ENCODE measurements around the gene RGS14. TPM values are rescaled to one million over a fixed set of nuclear protein-coding genes. Genes with fewer than 3 reads are reported as not detected.

RGS14 gene
- total RNA-seq, 2 experiments from 2014 or later = 33.0 to 46.3 TPM

- H3K36me3 ChIP-seq (ENCODE audit: insufficient read depth, low read length) = no peaks in the 10 kb centered on the region; the same call in 1 of the 2 replicates
- H3K4me1 ChIP-seq (ENCODE audit: insufficient read depth, low read length, poor library complexity, severe bottlenecking) = peaks cover 49% of the 10 kb centered on the region
- H3K9me3 ChIP-seq (ENCODE audit: low read length) = peaks cover 8% of the 10 kb centered on the region
- no TSS peak for BruUV-seq (replicated peaks)
- H3K4me2 ChIP-seq (ENCODE audit: low read length) = no peak overlapping the region
- ChIA-PET POLR2A (interaction anchor here (0.7 to 1.5 kb wide), 2 partner anchors 10 to 90 kb away, joined by 3 to 6 read pairs; no protein-coding TSS in a partner anchor), CTCF (ENCODE audit: unreplicated experiment) (interaction anchor here (0.6 kb wide), 1 partner anchor 131 kb away, joined by 3 read pairs; no protein-coding TSS in a partner anchor)
- H3K9me2 ChIP-seq (ENCODE audit: insufficient read depth, low read length) = no peaks in the 10 kb centered on the region
- DNase-seq (ENCODE audit: low spot score) = no peak
- H4K20me1 ChIP-seq (ENCODE audit: insufficient read depth, low read length) = peaks cover 5% of the 10 kb centered on the region; the same call in 1 of the 2 replicates
- H2AFZ ChIP-seq (ENCODE audit: low read length) = no peak overlapping the region
- no peak for TF ChIP-seq CTCF (conservative IDR thresholded peaks at IDR 0.05; ENCODE audit: low read length)
- TF ChIP-seq EZH2phosphoT487 (IDR thresholded peaks at IDR 0.05; ENCODE audit: borderline replicate concordance, low read depth, low read length) = no peak
- intact Hi-C loops (cut with micrococcal nuclease; ENCODE audit: unreplicated experiment) = no loop called here
- no peak overlapping the region for H3K27ac ChIP-seq (ENCODE audit: low read depth, low read length, poor library complexity, severe bottlenecking)
- H3K79me2 ChIP-seq (ENCODE audit: insufficient read depth, low read depth, low read length) = peaks cover 18% of the 10 kb centered on the region
- no peak overlapping the region for H3K4me3 ChIP-seq (ENCODE audit: low read depth, low read length, poor library complexity, severe bottlenecking)
These were observed 2.4 kb upstream of the RGS14 start for GRCh38 chr5:177355162-177355867.

- no peak overlapping the region for H3K27ac ChIP-seq (ENCODE audit: low read depth, low read length, poor library complexity, severe bottlenecking)
- peaks cover 13% of the 10 kb centered on the region for H3K79me2 ChIP-seq (ENCODE audit: insufficient read depth, low read depth, low read length)
- H3K4me3 ChIP-seq (ENCODE audit: low read depth, low read length, poor library complexity, severe bottlenecking) = no peak overlapping the region
- ChIA-PET CTCF (ENCODE audit: unreplicated experiment) (interaction anchor here (0.6 to 1.0 kb wide), 3 partner anchors 20 to 131 kb away, joined by 3 read pairs; no protein-coding TSS in a partner anchor), POLR2A (interaction anchor here (0.7 to 1.5 kb wide), 6 partner anchors 9 to 90 kb away, joined by 3 to 7 read pairs (median 6); no protein-coding TSS in a partner anchor)
- peaks cover 8% of the 10 kb centered on the region for H3K9me3 ChIP-seq (ENCODE audit: low read length)
- intact Hi-C loops (cut with micrococcal nuclease; ENCODE audit: unreplicated experiment) = no loop called here
- H3K36me3 ChIP-seq (ENCODE audit: insufficient read depth, low read length) = no peaks in the 10 kb centered on the region; the same call in 1 of the 2 replicates
- DNase-seq (ENCODE audit: low spot score) = no peak
- H3K4me1 ChIP-seq (ENCODE audit: insufficient read depth, low read length, poor library complexity, severe bottlenecking) = peaks cover 45% of the 10 kb centered on the region
- no peaks in the 10 kb centered on the region; the same call in 1 of the 2 replicates for H4K20me1 ChIP-seq (ENCODE audit: insufficient read depth, low read length)
- TF ChIP-seq CTCF (conservative IDR thresholded peaks at IDR 0.05; ENCODE audit: low read length) = no peak
- no peak for TF ChIP-seq EZH2phosphoT487 (IDR thresholded peaks at IDR 0.05; ENCODE audit: borderline replicate concordance, low read depth, low read length)
- no TSS peak for BruUV-seq (replicated peaks)
- no peaks in the 10 kb centered on the region for H3K9me2 ChIP-seq (ENCODE audit: insufficient read depth, low read length)
- H3K4me2 ChIP-seq (ENCODE audit: low read length) = no peak overlapping the region
- no peak overlapping the region for H2AFZ ChIP-seq (ENCODE audit: low read length)
These were observed 1.9 kb upstream of the RGS14 start for GRCh38 chr5:177355868-177356168.

- peaks cover 7% of the 10 kb centered on the region; the same call in 1 of the 2 replicates for H3K79me2 ChIP-seq (ENCODE audit: insufficient read depth, low read depth, low read length)
- no peaks in the 10 kb centered on the region; the same call in 1 of the 2 replicates for H3K36me3 ChIP-seq (ENCODE audit: insufficient read depth, low read length)
- BruUV-seq (replicated peaks) = no TSS peak
- H3K9me2 ChIP-seq (ENCODE audit: insufficient read depth, low read length) = no peaks in the 10 kb centered on the region
- DNase-seq (ENCODE audit: low spot score) = peak; percentile 29
- peaks cover 54% of the 10 kb centered on the region for H3K4me1 ChIP-seq (ENCODE audit: insufficient read depth, low read length, poor library complexity, severe bottlenecking)
- peak overlapping the region; percentile 95 for H3K4me2 ChIP-seq (ENCODE audit: low read length)
- peak overlapping the region; percentile 65 for H3K27ac ChIP-seq (ENCODE audit: low read depth, low read length, poor library complexity, severe bottlenecking)
- peak overlapping the region; percentile 74 for H3K4me3 ChIP-seq (ENCODE audit: low read depth, low read length, poor library complexity, severe bottlenecking)
- CTCF ChIA-PET (ENCODE audit: unreplicated experiment) = interaction anchor here (1.0 kb wide), 2 partner anchors 21 to 74 kb away, joined by 3 read pairs; no protein-coding TSS in a partner anchor
- no peak for TF ChIP-seq EZH2phosphoT487 (IDR thresholded peaks at IDR 0.05; ENCODE audit: borderline replicate concordance, low read depth, low read length)
- no peak for TF ChIP-seq CTCF (conservative IDR thresholded peaks at IDR 0.05; ENCODE audit: low read length)
- POLR2A ChIA-PET = interaction anchor here (0.6 to 1.7 kb wide), 9 partner anchors 8 to 241 kb away, joined by 3 to 7 read pairs (median 5); no protein-coding TSS in a partner anchor
- peak overlapping the region; percentile 88; the same call in 1 of the 2 replicates for H2AFZ ChIP-seq (ENCODE audit: low read length)
- intact Hi-C loops (cut with micrococcal nuclease; ENCODE audit: unreplicated experiment) = loop anchor here (1.0 kb wide), 1 partner anchor 33 kb away; no protein-coding TSS in a partner anchor
- peaks cover 8% of the 10 kb centered on the region for H3K9me3 ChIP-seq (ENCODE audit: low read length)
- no peaks in the 10 kb centered on the region for H4K20me1 ChIP-seq (ENCODE audit: insufficient read depth, low read length)
These were observed 978 bp upstream of the RGS14 start for GRCh38 chr5:177356746-177357145.
